Peyer's patch (tissue), 4 donors: Measurements from ENCODE around the gene SLAMF1.

ENCODE experiments used
- POLR2A ChIP-seq, 2 donors: fragments of 450-650 bp; IDR thresholded peaks; one replicate each; pipeline ENCODE4 v1.5.1; 2017; ENCODE audit warnings: antibody characterized with exemption in 2 of 2, mild to moderate bottlenecking in 2 of 2, moderate library complexity in 2 of 2
- TF ChIP-seq, protein P1 (sequence below), 6 experiments: fragments of 450-650 bp in 4 of 6; fragments of 200-600 bp in 2 of 6; sonication (generic) in 1 of 6; IDR thresholded peaks; one replicate each; pipeline ENCODE4 v1.5.1; 2017 to 2019; ENCODE audit warnings: antibody characterized with exemption in 6 of 6, mild to moderate bottlenecking in 3 of 6, moderate library complexity in 1 of 6

DNA sequence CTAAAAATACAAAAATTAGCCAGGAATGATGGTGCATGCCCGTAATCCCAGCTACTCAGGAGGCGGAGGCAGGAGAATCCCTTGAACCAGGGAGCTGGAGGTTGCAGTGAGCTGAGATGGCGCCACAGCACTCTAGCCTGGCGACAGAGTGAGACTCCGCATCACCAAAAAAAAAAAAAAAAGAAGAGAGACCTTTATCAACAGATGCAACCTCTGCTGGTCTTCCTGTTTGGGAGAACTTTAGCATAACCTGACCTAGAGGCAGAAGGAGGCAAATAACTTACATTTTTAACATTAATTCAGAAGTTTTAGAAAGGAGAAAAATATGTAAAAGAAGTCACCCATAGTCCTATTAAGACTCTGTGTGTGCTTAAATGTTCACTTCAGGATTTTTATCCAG lies 32.4 kb downstream of the SLAMF1 start:
- TF ChIP-seq, protein P1, sequence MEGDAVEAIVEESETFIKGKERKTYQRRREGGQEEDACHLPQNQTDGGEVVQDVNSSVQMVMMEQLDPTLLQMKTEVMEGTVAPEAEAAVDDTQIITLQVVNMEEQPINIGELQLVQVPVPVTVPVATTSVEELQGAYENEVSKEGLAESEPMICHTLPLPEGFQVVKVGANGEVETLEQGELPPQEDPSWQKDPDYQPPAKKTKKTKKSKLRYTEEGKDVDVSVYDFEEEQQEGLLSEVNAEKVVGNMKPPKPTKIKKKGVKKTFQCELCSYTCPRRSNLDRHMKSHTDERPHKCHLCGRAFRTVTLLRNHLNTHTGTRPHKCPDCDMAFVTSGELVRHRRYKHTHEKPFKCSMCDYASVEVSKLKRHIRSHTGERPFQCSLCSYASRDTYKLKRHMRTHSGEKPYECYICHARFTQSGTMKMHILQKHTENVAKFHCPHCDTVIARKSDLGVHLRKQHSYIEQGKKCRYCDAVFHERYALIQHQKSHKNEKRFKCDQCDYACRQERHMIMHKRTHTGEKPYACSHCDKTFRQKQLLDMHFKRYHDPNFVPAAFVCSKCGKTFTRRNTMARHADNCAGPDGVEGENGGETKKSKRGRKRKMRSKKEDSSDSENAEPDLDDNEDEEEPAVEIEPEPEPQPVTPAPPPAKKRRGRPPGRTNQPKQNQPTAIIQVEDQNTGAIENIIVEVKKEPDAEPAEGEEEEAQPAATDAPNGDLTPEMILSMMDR (IDR thresholded peaks at IDR 0.05), result no peak
- TF ChIP-seq POLR2A (IDR thresholded peaks at IDR 0.05), result no peak
